HG03025 (cell line): ENCODE results near the gene MARCHF3.

Experiments
- ATAC-seq: cut with Tn5 transposase; IDR thresholded peaks from one replicate; pipeline ENCODE4 v1.9.1; 2021; ENCODE audit warnings: mild to moderate bottlenecking, moderate library complexity; ENCODE audit not compliant: unreplicated experiment, low FRiP score

The MARCHF3 gene

DNA sequence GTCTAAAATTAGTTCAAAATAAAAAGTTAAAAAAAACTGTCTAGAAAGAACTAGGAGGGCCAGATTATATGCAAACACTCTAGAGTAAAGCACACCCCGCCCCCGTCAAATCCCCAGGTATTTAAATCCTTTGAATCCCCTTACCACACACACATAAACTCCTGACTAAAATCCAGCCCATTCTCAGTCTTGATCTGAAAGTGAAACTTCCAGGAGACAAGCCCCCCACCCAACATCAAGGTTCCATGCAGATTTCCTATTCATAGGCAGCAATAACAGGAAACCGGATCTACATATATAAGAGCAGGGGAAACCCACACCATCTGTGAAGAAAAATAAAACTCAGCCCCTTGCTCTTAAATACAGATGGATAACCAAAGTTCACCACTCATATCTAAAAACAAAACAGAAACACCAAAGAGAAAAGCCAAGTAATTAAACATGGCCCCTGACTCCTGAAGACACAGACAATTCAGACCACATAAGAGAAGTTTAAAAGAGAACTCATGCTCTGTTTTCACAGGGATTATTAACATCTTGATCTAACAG, 42.3 kb downstream of the MARCHF3 start:
- peak; percentile 91 for ATAC-seq

- ATAC-seq: no peak
Observed at GRCh38 chr5:126987271-126987899, 43.0 kb downstream of the MARCHF3 start.

GRCh38 chr5:126984632-126985031, 45.7 kb downstream of the MARCHF3 start:
- ATAC-seq: no peak

GRCh38 chr5:126983874-126984266, 46.5 kb downstream of the MARCHF3 start:
- ATAC-seq: no peak

GRCh38 chr5:126982926-126983873, 47.2 kb downstream of the MARCHF3 start:
- no peak for ATAC-seq

DNA sequence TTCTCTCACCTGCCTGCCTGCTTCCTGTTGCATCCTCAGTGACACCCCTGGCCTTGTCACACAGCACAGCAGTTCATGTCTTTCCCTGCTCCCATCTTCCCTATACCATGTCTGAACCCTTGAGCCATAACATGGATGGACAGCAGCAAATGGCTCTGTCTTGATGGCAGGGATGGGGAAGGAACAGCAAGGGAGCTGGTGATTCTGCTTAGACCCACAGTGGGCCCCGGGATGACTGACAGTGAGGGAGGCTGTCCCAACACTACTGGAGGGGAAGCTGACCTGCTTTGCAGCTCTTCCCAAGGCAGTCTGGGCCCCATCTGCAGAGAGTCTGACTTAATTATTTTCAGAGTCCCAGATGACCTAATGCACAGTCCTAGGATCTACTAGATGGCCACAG, 48.2 kb downstream of the MARCHF3 start:
- no peak for ATAC-seq

- no peak for ATAC-seq
Observed at GRCh38 chr5:126981701-126982100, 48.7 kb downstream of the MARCHF3 start.

DNA sequence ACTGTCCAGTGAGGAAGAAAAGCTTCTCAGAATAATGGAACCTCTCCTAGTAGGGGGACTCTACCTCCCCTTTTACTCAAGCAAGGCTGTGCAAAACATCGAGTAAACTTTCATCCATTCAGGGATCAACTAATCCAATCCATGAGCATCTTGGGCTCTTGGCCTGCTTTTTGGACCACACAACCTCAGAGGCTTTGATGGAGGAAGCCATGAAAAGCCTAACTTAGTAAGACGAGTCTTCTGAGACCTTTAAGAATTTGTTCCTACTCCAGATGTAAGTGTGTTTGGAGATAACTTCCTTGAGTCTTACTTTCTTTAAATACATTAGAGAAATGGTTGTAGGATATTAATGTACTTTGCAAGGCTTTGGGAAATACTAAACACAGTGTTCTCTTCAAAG, 49.1 kb downstream of the MARCHF3 start:
- no peak for ATAC-seq

DNA sequence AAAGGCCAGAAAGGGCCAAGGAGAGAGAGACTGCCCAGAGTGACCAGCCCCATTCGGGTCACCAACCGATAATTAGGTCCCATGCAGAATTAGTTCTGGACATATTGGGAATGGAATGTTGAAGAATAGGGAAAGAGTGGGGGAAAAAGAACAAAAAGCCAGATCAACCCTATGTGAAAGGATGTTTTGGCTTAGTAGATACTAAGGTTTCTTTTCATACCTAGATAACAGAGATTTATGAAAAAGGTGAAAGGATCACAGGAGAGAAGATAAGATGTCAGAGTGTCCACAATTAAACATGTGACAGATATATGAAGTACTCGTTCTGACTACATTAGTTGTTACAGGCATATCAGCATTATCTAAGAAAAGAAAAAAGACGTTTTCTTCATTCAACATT, 52.1 kb downstream of the MARCHF3 start:
- no peak for ATAC-seq

- no peak for ATAC-seq
Observed at GRCh38 chr5:126976520-126977172, 53.7 kb downstream of the MARCHF3 start.

DNA sequence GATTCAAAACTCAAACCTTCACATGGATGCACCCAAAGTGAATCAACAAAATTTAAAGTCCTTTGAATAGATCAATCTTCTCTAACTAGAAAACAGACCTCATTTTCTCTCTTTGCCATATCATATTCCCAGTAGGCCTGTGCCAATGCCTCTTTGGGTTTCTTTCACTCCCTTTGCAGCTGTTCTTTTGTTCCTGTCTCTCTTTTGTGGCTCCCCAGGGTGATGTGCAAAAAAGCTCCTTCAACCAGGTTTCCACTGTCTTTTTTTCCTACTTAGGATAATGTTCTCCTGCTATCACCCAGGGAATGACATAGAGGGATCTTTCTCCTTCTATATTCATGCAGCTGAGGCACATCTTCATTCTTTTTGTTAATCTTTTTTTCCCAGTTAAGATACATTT, 54.6 kb downstream of the MARCHF3 start:
- no peak for ATAC-seq

DNA sequence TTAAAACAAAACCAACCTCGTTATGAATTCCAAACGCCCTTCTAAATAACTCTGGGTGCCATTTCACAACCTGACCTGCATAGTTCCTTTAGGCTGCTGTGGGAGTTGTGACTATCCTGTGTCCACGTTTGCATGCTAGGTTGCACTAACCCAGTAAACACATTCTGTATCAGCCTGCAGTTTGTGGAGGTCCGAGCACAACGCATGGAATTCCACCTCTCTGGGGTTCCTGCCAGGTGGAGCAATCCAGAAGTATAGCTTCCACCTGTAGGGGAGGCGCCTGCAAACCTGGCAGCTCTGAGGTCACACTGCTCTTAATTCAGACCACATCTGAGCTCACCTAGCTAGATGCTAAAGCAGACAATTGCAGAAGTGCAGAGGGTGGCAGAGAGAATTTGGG, 57.2 kb downstream of the MARCHF3 start:
- ATAC-seq: no peak

DNA sequence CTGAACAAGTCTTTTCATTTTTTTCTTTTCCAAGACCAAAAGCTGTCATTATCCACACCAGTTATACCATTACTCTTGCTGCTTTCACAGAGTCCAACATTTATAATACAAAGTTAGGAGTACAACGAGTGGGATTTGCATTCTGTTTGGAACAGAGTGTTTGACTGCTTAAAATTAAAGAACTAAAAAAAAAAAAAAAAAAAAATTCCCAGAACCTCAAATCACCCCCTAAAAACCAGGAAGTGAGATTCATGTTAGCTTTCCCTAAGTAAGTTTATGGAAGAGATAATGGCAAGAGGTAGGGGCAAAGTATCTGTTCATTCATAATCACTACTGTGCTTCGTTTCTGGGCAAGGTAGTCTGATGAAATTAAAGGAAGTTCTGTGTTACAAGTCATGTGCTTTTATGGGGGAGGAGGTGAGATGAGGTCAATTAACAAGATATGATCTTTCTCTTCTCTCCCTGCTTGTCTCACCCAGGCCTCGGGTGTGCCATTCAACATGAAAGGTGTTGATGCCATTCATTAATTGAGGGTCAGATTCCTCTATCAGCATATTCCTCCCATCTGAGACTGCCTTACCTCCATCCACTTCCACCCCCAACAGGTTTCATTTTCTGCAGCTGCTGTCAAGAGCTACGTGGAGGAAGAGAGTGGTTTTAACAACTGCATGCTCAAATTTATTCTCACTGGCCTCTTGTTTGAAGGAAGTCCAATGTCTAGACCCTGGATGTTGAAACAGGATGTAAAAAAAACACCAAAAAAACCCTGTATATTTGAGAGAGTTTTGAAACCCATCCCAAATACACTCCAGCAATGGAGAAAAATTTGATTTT, 58.1 kb downstream of the MARCHF3 start:
- ATAC-seq: peak; percentile 77

DNA sequence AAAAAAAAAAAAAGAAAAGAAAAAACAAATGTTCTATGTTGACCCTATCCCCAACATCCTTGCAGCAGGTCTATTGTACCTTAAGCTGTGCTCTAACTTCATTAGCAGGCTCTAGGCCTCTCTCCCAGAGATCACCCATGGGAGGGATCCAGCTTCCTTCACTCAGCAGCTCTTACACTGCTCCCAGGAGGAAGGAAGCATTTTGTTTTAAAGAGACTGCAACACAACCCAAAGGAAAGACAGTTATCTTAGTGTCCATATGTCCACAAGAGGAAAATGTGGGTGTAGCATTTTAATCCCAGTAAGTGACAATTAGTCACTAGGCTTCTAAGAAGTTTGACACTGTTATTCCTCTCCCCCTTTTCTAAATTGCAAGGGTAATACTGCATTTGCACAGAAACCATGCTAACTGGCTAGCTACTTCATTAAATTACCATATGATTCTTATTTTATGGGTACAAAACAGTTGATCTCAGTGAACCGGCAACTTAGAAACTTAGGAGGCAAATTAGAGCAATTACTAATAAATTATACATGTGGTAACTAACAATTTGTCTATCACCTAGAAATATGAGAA, 58.8 kb downstream of the MARCHF3 start:
- no peak for ATAC-seq

- ATAC-seq: no peak
Observed at GRCh38 chr5:126970517-126971017, 59.8 kb downstream of the MARCHF3 start.

GRCh38 chr5:126969548-126969947, 60.8 kb downstream of the MARCHF3 start:
- ATAC-seq: peak; percentile 42

- ATAC-seq: no peak
Observed at GRCh38 chr5:126967808-126968466, 62.4 kb downstream of the MARCHF3 start.

DNA sequence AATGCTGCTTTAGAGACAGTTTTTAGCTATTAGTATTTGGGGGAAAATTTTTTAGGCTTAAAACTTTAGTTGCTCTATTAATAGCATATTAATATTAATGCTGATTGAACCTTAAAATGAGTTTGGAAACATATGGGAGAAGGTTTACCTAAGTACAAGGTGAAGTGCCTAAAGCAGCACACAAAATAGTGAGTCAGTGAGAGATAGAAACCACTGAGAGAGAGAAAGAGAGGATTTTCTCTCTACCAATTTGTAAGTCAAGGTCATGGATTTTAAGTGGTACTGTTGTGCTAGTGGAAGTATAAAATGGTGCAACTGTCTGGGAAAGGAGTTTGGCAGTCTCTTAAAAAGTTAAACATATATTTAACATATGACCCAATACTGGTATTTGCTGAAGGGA, 64.9 kb downstream of the MARCHF3 start:
- no peak for ATAC-seq

GRCh38 chr5:126965061-126965475, 65.3 kb downstream of the MARCHF3 start:
- ATAC-seq: no peak
